Mesendoderm (in vitro differentiated cells): ENCODE measurements around the gene TRIP10.

Experiments
- DNase-seq: peaks from one replicate; pipeline ENCODE4 v3.0.0; 2013
- H2AK5ac ChIP-seq: 2 replicates; pipeline ENCODE4 v1.6.1; 2013; ENCODE audit warnings: low read length, inconsistent platforms
- H2BK120ac ChIP-seq: 2 replicates; pipeline ENCODE4 v1.6.1; 2013; ENCODE audit warnings: low read depth, mild to moderate bottlenecking, low read length, moderate library complexity, mixed read lengths
- H2BK15ac ChIP-seq: replicated peaks from 2 replicates; pipeline ENCODE4 v1.6.1; 2013; ENCODE audit warnings: low read depth, mild to moderate bottlenecking, moderate library complexity
- H2BK5ac ChIP-seq: 2 replicates; pipeline ENCODE4 v1.6.1; 2013; ENCODE audit warnings: low read length, inconsistent platforms
- H3K18ac ChIP-seq: 2 replicates; pipeline ENCODE4 v1.6.1; 2013; ENCODE audit warnings: mild to moderate bottlenecking, low read length, mixed read lengths
- H3K23ac ChIP-seq: one replicate; pipeline ENCODE4 v1.6.1; 2013; ENCODE audit warnings: low read length
- H3K27ac ChIP-seq: 2 replicates; pipeline ENCODE4 v1.5.1; 2013; ENCODE audit warnings: low read depth, mild to moderate bottlenecking, inconsistent platforms, low read length, moderate library complexity
- H3K27me3 ChIP-seq: 2 replicates; pipeline ENCODE4 v1.6.1; 2013; ENCODE audit warnings: low read length, control low read depth, mild to moderate bottlenecking, inconsistent platforms; ENCODE audit not compliant: insufficient read depth, poor library complexity
- H3K36me3 ChIP-seq: 2 replicates; pipeline ENCODE4 v1.6.1; 2013; ENCODE audit warnings: low read length, inconsistent platforms; ENCODE audit not compliant: control insufficient read depth, insufficient read depth
- H3K4ac ChIP-seq: one replicate; pipeline ENCODE4 v1.6.1; 2013; ENCODE audit warnings: low read depth, mild to moderate bottlenecking, low read length, moderate library complexity
- H3K4me1 ChIP-seq: 2 replicates; pipeline ENCODE4 v1.6.1; 2013; ENCODE audit warnings: low read depth, low read length, inconsistent platforms; ENCODE audit not compliant: control insufficient read depth
- H3K4me2 ChIP-seq: 2 replicates; pipeline ENCODE4 v1.6.1; 2013; ENCODE audit warnings: low read length
- H3K4me3 ChIP-seq: 2 replicates; pipeline ENCODE4 v1.5.1; 2013; ENCODE audit warnings: mild to moderate bottlenecking, low read length
- H3K56ac ChIP-seq: one replicate; pipeline ENCODE4 v1.6.1; 2013; ENCODE audit warnings: low read length
- H3K79me1 ChIP-seq: 2 replicates; pipeline ENCODE4 v1.6.1; 2013; ENCODE audit warnings: low read length, inconsistent platforms
- H3K79me2 ChIP-seq: 2 replicates; pipeline ENCODE4 v1.6.1; 2013; ENCODE audit warnings: mild to moderate bottlenecking, low read length; ENCODE audit not compliant: control insufficient read depth, insufficient read depth
- H3K9ac ChIP-seq: 2 replicates; pipeline ENCODE4 v1.6.1; 2013; ENCODE audit warnings: low read length, inconsistent platforms
- H4K5ac ChIP-seq: one replicate; pipeline ENCODE4 v1.6.1; 2013; ENCODE audit warnings: low read length
- H4K8ac ChIP-seq: one replicate; pipeline ENCODE4 v1.6.1; 2013; ENCODE audit warnings: low read depth, mild to moderate bottlenecking, control low read depth, low read length, moderate library complexity
- WGBS: extraction: QIAGEN DNeasy Blood & Tissue Kit; methylation state at CpG from one replicate; pipeline ENCODE4 v1.1.7; 2013; ENCODE audit warnings: low lambda C conversion rate, missing lambda C conversion rate; ENCODE audit not compliant: insufficient coverage; ENCODE audit errors: extremely low coverage; 5-methylcytosine and 5-hydroxymethylcytosine counted together

Gene TRIP10

DNA sequence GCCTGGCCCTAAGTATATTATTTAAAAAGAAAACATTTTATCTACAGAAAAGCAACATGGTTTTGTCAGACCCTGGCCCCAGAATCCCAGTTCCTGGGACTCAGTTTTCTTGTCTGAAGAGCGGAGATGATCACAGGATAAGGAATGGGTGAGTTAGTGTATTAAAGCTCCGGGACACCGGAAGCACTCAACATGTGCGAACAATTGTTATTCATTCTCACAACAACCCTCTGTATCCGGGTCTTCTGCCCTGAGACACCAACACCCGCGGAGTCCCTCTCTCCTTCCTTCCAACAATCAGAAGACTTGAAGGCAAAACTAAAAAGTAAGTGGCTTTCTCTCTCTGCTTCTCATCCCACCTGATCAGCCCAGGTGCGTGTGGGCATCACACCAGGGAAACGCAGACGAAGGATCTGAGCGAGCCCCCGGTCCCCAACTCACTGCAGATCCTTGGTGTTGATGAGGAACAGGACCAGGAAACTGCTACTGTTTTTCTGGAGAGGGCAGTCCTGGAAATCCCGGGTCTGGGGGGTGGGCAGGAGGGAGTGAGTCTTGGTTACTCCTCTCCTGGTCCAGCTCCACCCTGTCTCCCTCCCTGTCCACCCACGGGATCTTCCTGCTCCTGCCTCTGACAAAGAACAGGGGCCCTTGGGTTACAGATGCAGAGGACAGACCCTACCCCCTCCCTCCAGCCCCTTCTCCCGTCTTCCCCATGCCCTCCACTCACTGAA, 4.1 kb upstream of the TRIP10 start:
- H2BK5ac ChIP-seq = peak overlapping the region; percentile 0
- DNase-seq = peak; percentile 72
- H3K4me2 ChIP-seq = peak overlapping the region; percentile 57
- peaks cover 4% of the 10 kb centered on the region for H3K4me1 ChIP-seq
- peak overlapping the region; percentile 7 for H2BK120ac ChIP-seq
- peak overlapping the region; percentile 93 for H3K9ac ChIP-seq
- H2BK15ac ChIP-seq = no peak overlapping the region
- H3K36me3 ChIP-seq = no peaks in the 10 kb centered on the region
- peaks cover 11% of the 10 kb centered on the region for H3K79me2 ChIP-seq
- H3K23ac ChIP-seq = no peak overlapping the region
- peak overlapping the region; percentile 96 for H3K18ac ChIP-seq
- peaks cover 3% of the 10 kb centered on the region for H3K79me1 ChIP-seq
- peak overlapping the region; percentile 97 for H3K27ac ChIP-seq
- peak overlapping the region; percentile 41 for H2AK5ac ChIP-seq
- WGBS = no CpG with 5 or more reads among the region's 15 CpGs
- H3K4ac ChIP-seq = peak overlapping the region; percentile 65
- no peak overlapping the region for H4K5ac ChIP-seq
- H3K56ac ChIP-seq = peak overlapping the region; percentile 83
- H4K8ac ChIP-seq = no peak overlapping the region
- no peaks in the 10 kb centered on the region for H3K27me3 ChIP-seq
- H3K4me3 ChIP-seq = peak overlapping the region; percentile 43

DNA sequence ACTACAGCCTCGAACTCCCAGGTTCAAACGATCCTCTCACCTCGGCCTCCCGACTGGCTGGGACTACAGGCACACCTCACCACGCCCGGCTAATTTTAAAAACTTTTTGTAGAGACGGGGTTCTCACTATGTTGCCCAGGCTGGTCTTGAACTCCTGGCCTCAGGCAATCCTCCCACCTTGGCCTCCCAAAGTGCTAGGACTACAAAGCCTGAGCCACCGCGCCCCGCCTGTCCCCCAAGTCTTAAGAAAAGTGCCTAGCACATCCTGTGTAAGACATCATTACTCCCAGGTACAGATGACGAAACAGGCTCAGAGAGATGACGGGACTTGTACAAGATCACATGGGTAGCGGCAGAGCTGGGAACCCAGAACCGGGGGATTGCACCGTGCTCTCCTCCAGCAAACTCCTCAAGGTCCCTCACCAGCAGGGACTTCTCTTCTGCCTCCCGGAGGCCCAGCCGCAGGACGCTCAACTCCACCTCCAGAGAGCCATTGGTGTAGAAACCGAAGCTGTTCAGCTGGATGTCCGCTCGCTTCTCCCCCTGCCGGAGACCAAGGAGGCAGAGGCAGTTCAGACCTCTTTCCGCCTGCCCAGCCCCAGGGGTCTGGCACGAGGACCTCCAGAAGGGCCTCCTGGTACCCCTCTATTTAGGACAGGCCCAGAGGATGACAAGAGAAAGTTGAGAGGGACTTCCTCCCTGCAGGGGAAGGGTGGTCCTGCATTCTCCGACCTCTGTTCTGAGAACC, 3.1 kb upstream of the TRIP10 start:
- no CpG with 5 or more reads among the region's 25 CpGs for WGBS
- Histone ChIP-seq H3K79me1 (peaks cover 3% of the 10 kb centered on the region), H4K5ac (no peak overlapping the region), H3K79me2 (peaks cover 21% of the 10 kb centered on the region), H3K4ac (peak overlapping the region; percentile 65), H3K4me1 (peaks cover 4% of the 10 kb centered on the region), H3K9ac (peak overlapping the region; percentile 93), H3K27me3 (no peaks in the 10 kb centered on the region), H3K27ac (peak overlapping the region; percentile 97), H4K8ac (no peak overlapping the region), H3K36me3 (no peaks in the 10 kb centered on the region), H3K18ac (peak overlapping the region; percentile 96), H2AK5ac (peak overlapping the region; percentile 41), H3K23ac (no peak overlapping the region), H2BK120ac (no peak overlapping the region), H3K4me3 (peak overlapping the region; percentile 75), H3K4me2 (peak overlapping the region; percentile 57), H2BK5ac (peak overlapping the region; percentile 87), H3K56ac (peak overlapping the region; percentile 83), H2BK15ac (peak overlapping the region; percentile 9)
- peak; percentile 96 for DNase-seq

DNA sequence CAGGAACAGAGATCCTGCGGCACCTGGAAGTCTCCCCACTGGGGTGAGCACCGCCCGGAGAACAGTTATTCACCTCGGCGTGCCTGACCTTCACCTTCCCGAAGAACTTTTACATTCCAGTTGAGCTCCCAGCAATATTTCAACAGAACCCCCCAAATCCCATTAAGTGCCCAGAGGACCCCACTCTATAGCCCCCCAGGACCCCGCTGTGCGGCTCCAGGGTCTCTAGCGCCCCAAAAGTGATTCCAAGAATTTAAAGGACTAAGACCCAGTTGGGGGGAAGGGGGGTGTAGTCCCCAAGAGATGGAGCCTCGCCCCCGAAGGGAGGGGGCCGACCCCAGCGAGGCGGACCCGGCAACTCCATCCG, 2.6 kb upstream of the TRIP10 start:
- Histone ChIP-seq H3K4me3 (peak overlapping the region; percentile 75), H3K27me3 (no peaks in the 10 kb centered on the region), H3K36me3 (no peaks in the 10 kb centered on the region), H3K4me1 (peaks cover 6% of the 10 kb centered on the region), H3K18ac (peak overlapping the region; percentile 96), H2BK120ac (no peak overlapping the region), H3K79me1 (peaks cover 5% of the 10 kb centered on the region), H3K56ac (peak overlapping the region; percentile 83), H2BK15ac (peak overlapping the region; percentile 9), H2AK5ac (no peak overlapping the region), H2BK5ac (peak overlapping the region; percentile 87), H3K4ac (peak overlapping the region; percentile 65), H3K9ac (peak overlapping the region; percentile 93), H3K23ac (no peak overlapping the region), H4K8ac (no peak overlapping the region), H3K79me2 (peaks cover 26% of the 10 kb centered on the region), H3K4me2 (peak overlapping the region; percentile 57), H3K27ac (peak overlapping the region; percentile 97), H4K5ac (no peak overlapping the region)
- no CpG with 5 or more reads among the region's 16 CpGs for WGBS
- DNase-seq = no peak

GRCh38 chr19:6737284-6737872, 2.1 kb upstream of the TRIP10 start, which contains the start of gene GPR108:
Gene GPR108 (minus strand): TSS chr19:6737580. CDS start chr19:6737576, 4 bp downstream.
- Histone ChIP-seq H3K4me3 (peak within 1 kb of the TSS; percentile 75), H3K4ac (peak within 1 kb of the TSS; percentile 95), H3K4me2 (peak within 1 kb of the TSS; percentile 57), H3K4me1 (peaks cover 6% of the 10 kb centered on the region), H3K56ac (peak within 1 kb of the TSS; percentile 90), H3K36me3 (no peaks in the 10 kb centered on the region), H2AK5ac (peak within 1 kb of the TSS; percentile 2), H2BK5ac (peak within 1 kb of the TSS; percentile 87), H3K23ac (no peak within 1 kb of the TSS), H3K27me3 (no peaks in the 10 kb centered on the region), H3K79me1 (peaks cover 5% of the 10 kb centered on the region), H4K5ac (peak within 1 kb of the TSS; percentile 3), H3K9ac (peak within 1 kb of the TSS; percentile 93), H3K18ac (peak within 1 kb of the TSS; percentile 96), H3K79me2 (peaks cover 30% of the 10 kb centered on the region), H2BK15ac (peak within 1 kb of the TSS; percentile 27), H2BK120ac (peak within 1 kb of the TSS; percentile 92), H3K27ac (peak within 1 kb of the TSS; percentile 97), H4K8ac (no peak within 1 kb of the TSS)
- peak; percentile 100 for DNase-seq
- WGBS = no CpG with 5 or more reads among the region's 55 CpGs

- peak overlapping the region; percentile 95 for H3K27ac ChIP-seq
- WGBS = no CpG with 5 or more reads among the region's 13 CpGs
Measured at GRCh38 chr19:6737873-6738786, 1.4 kb upstream of the TRIP10 start.

More at GRCh38 chr19:6737873-6738786, 1.4 kb upstream of the TRIP10 start:
- Histone ChIP-seq H3K9ac (peak overlapping the region; percentile 74), H4K5ac (peak overlapping the region; percentile 3), H4K8ac (no peak overlapping the region), H3K4ac (peak overlapping the region; percentile 95), H3K27me3 (no peaks in the 10 kb centered on the region), H2BK5ac (peak overlapping the region; percentile 70), H2BK120ac (peak overlapping the region; percentile 92), H3K56ac (peak overlapping the region; percentile 90), H2BK15ac (peak overlapping the region; percentile 27), H3K79me2 (peaks cover 34% of the 10 kb centered on the region), H3K79me1 (peaks cover 7% of the 10 kb centered on the region), H2AK5ac (peak overlapping the region; percentile 2), H3K23ac (no peak overlapping the region), H3K36me3 (no peaks in the 10 kb centered on the region), H3K4me2 (peak overlapping the region; percentile 0), H3K4me1 (peaks cover 8% of the 10 kb centered on the region), H3K4me3 (no peak overlapping the region), H3K18ac (peak overlapping the region; percentile 95)
- no peak for DNase-seq
